ENCODE results near the gene KRTAP19-4. TPM values are rescaled to one million over a fixed set of nuclear protein-coding genes. Genes with fewer than 3 reads are reported as not detected.
"Not testable (repeated sequence)": the region's sequence is repeated elsewhere in the genome, so short reads cannot be mapped to it uniquely, and the experiment has no call there.

Gene KRTAP19-4, protein sequence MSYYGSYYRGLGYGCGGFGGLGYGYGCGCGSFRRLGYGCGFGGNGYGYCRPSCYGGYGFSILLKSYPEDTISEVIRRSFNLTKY
- not detected for polyA plus RNA-seq (ENCODE audit: insufficient read length)
- long read RNA-seq, donor 1, result 0 reads
- long read RNA-seq, donor 2, result 0 reads
- long read RNA-seq, donor 3, result 0 reads
- long read RNA-seq, donor 4, result 0 reads
- long read RNA-seq, donor 5, result 0 reads
- long read RNA-seq, donor 6, result 0 reads
- long read RNA-seq, donor 7, result 0 reads
- long read RNA-seq, donor 8, result 0 reads

DNA sequence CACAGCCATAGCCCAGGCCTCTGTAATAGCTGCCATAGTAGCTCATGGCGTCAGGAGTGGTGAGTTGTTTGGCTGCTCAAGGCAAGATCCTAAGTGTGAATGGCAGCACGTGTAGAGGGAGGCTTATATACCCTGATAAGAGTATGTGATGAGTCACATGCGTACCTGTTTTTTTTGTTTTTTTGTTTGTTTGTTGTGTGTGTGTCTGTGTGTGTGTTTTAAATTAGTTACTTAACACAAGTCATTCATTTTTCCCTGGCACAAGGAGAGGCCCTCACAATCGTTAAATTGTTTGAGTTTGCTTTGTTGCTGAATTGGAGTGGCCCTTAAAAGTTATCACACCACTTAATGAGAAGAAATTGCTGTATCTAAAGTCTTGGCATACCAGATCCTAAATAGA, at the start of gene KRTAP19-4:
KRTAP19-4 (minus strand) TSS at position 101 of the 400 bp plus-strand sequence; CDS start at position 46, 55 bp downstream.
- no peak for DNase-seq

DNA sequence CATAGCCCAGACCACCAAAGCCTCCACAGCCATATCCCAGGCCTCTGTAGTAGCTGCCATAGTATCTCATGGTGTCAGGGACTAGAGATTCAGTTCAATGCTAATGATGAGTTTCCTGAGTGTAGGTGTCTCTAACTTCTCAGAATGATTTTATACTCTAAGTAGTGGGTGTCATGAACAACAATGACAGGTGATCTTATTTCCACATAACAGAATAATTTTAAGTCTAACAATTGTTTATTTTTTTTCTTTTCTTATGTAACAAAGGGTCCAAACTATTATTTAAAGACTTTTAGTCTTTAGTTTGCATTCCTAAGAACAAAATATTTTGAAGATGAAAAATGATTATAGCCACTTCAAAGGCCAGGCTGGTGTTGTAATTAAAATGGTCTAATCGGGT, 44.8 kb upstream of the KRTAP19-4 start, which contains the start of gene KRTAP19-6:
KRTAP19-6 (minus strand) TSS at position 101 of the 400 bp plus-strand sequence; CDS start at position 70, 31 bp downstream.
- DNase-seq, result no peak

DNA sequence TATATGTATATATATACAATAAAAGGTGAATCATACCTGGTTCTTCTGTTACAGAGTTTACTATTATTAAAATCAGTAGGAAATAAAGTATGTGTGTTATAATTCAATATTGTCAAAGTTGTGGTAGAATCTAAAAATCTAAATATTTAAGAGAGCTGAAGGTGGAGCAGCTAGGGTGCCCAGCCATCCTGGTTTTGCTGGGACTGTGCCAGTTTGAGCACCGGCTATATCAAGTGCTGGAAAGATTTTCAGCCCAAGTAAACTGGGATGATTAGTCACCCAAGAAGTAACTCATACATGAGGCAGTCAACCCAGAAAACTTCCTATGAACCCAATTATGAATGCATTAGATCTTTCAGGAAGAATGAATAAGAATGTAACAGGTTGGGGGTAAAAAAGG, 21.9 kb upstream of the KRTAP19-4 start:
- DNase-seq, result no peak

DNA sequence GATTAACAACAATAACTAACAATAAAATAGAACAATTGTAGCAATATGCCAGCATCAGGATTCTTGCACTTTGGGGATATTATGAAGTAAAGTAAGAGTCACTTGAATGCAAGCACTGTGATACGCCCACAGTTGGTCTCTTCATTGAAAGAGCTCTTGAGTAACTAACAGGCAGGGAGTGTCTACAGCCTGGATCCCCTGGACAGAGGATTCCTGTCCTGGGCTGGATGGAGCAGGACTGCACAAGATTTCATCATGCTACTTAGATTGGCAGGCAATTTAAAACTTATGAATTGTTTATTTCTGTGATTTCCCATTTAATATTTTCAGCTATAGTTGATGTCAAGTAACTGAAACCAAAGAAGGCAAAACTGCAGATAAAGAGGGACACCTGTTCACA, 18.7 kb upstream of the KRTAP19-4 start:
- no peak for DNase-seq

DNA sequence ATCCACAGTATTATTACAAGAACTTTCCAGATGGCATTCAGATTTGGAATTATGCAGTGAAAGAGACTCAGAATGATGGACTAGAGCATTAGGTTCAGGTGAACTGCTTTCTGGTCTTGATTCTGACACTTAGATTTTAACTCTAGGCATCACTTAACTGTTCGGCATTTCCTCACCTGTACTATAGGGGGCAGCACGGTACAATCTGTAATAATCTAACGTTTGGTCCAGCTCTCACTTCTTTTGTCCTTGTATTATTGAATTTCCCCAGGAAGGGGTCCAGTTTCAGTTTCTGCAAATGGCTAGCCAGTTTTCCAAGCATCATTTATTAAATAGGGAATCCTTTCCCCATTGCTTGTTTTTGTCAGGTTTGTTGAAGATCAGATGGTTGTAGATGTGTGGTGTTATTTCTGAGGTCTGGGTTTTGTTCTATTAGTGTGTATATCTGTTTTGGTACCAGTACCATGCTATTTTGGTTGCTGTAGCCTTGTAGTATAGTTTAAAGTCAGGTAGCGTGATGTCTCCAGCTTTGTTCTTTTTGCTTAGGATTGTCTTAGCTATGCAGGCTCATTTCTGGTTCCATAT, 8.7 kb upstream of the KRTAP19-4 start:
- not testable (repeated sequence) for DNase-seq

DNA sequence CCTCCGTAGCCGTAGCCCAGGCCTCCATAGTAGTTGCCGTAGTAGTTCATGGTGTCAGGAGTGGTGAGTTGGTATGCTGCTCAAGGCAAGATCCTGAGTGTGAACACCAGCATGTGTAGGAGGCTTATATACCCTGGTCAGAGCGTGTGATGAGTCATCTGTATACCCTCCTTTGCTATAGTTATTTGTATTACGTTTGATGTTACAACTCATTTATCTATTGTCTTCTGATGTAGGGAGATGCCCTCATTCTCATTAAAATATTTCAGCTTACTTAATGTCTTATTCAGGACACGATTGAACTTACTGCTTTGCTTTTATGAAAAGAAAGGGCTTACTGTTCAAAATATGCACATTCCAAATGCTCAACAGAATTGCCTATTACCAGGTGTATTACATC, 5.1 kb upstream of the KRTAP19-4 start, which contains the start of gene KRTAP19-5:
KRTAP19-5 (minus strand) TSS at position 101 of the 400 bp plus-strand sequence; CDS start at position 50, 51 bp downstream.
- DNase-seq, result no peak

DNA sequence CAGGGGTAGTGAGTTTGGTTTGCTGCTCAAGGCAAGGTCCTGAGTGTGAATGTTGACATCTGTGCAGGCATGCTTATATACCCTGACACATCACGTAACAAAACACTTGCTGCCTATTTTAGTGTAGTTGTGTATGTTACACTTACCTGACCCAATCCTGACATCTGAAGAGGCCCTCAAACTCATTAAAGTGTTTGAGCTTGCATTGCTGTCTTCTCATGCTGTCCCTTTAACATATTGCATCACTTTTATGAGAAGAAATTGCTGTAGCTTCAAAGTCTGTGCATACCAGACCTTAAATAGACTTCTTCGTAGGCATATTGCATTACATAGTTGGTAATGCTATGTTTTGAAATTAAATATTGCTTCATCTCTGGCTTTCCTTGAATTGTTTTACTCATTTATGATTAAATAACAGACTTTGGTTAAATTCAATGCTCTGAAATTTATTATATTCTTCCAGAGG, 5.0 kb downstream of the KRTAP19-4 start, which contains the start of gene KRTAP19-3:
KRTAP19-3 (minus strand) TSS at position 51 of the 466 bp plus-strand sequence. CDS start 56 bp downstream, outside the sequence.
- no peak for DNase-seq

DNA sequence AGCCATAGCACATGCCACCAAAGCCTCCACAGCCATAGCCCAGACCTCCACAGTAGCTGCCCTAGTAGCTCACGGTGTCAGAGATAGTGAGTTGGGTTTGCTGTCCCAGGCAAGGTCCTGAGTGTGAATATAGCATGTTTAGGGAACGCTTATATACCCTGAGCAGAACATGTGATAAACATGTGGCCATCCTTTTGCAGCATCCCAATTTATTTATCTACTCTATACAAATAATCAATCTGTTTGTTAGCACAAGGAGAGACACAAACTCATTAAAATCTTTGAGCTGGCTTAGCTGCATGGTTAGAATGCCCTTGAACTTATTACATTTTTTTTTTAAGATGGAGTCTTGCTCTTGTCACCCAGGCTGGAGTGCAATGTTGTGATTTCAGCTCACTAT, 9.6 kb downstream of the KRTAP19-4 start, which contains the start of gene KRTAP19-2:
KRTAP19-2 (minus strand) TSS at position 101 of the 400 bp plus-strand sequence; CDS start at position 13, 88 bp downstream.
- no peak for DNase-seq

DNA sequence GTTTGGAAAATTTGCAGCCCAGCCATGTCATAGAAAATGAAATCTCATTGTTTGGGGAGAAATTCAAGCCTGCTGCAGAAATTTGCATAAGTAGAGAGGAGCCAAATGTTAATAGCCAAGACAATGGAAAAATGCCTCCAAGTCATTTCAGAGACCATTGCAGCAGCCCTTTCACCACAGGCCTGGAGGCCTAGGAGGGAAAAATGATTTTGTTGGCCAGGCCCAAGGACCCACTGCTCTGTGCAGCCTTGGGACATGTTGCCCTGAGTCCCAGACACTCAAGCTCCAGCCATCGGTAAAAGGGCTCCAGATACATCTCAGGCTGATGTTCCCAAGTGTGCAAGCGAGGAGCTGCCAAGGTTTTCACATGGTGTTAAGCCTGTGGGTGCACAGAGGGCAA, 10.8 kb downstream of the KRTAP19-4 start:
- no peak for DNase-seq

DNA sequence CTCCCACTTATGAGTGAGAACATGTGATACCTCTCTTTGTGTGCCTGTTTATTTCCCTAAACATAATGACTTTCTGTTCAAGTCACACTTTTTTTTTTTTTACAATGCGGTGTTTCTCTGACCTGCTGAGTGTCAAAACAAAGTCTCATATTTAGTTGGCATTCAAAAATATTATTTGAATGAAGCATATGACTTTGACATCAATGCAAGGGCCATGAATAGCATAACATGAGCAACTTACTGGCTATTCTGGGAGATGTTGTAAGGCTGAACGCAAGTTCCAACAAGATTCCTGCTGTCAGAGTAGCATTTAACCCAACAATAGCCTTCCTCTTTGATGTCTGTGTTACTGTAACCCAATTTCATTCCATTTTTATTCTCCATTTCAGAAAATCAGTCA, 14.8 kb downstream of the KRTAP19-4 start:
- no peak for DNase-seq

DNA sequence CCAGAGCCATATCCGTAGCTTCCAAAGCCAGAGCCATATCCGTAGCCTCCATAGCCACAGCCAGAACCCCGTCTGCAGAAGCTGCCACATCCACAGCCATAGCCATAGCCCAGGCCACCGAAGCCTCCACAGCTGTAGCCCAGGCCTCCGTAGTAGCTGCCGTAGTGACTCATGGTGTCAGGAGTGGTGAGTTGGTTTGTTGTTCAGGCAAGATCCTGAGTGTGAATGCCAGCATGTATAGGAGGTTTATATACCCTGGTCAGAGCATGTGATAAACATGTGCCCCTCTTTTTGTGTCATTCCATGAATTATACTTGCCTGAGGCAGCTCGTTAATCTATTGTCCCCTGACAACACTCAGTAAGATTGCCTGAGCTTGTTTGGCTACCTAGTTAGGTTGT, 16.8 kb downstream of the KRTAP19-4 start, which contains the start of gene KRTAP19-1:
KRTAP19-1 (minus strand) TSS at position 223 of the 400 bp plus-strand sequence; CDS start at position 173, 50 bp downstream.
- no peak for DNase-seq

DNA sequence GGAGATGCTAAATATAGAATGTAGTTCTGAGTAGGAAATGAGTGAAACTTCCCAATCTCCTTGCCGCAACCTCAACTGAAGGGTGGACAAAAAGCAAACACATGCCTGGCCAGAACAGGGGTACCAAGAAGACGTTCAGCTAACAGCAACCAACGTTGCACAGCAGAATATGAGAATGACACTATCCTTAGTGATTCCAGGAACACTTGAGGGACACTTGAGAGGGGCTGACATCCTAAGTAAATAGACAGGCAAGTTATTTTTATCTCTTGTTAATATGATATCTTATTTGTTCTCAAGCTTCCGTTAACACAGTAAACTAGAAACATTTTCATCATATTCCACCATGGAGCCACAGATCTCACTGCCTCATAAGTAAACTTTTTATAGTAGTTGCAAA, 17.7 kb downstream of the KRTAP19-4 start:
- no peak for DNase-seq

DNA sequence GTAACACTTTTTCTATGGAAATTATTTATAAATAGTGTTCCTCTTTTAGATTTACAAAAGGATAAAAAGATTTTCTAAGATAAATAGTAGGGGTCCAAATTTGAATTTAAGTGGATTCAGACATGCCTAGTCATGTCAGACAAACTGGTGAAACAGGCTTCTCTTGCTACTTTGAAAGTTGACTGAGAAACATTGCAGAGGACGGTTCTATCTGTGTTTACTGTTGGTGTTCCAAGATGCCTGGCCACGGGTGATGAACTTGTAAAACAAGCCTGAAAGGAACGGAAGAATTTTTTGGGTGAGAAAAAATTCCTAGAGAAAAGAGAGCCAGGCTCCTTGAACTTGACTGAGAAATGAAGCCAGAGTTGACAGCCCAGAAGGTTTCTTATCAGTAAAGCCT, 19.0 kb downstream of the KRTAP19-4 start:
- DNase-seq, result no peak

DNA sequence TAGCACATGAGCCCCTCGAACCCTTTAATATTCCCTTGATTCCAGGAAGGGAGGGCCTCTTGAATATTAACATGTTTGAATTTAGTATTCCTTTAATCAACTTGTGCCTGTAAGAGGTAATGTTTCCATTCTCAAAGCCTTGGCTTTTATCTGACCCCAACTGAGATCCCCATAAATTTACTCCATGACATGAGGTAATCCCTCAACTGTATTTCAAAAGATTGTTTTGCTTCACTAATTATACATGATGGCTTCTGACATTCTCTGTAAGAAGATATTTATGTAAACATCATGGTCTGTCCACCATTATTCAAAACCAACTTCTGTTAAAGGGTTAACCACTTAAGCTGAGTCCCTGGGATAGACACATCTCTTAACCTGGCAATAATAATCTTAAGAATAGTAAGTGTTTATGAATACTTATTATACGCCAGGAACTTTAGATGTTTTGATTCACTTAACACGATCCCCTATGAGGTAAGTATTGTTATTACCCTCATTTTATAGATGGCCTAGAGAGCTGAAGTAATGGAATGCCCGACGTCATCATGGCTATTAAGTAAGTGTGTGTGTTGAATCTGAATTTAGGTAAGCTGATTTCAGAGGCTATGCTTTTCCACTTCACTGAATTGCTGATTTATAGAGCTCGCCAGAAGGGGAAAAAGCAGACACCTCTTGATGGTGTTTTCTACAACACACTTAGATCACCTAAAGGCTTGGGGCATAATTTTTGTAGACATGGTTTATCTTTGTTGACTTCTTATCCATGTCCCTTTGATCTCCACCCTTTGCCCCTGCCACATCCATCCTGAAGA, 27.9 kb downstream of the KRTAP19-4 start:
- peak; percentile 40 for DNase-seq

DNA sequence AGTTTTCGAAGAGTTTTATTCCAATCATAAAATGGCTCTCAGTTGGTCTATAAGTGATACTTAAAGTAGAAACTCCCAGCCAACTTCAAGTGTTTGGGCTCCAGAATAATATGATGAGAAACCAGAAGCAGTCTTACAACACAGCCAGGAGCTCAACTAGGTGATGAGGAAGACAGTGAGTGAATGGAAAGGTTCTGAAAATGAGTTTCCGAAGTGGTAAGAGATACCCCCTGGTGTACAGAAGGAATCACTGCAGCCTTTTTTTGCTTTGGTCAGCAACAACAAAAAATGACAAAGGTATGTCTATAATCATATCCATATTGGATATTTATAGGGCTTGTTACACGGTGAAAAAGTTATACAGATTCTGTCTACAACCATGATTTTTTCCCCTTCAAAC, 33.3 kb downstream of the KRTAP19-4 start:
- DNase-seq, result no peak

DNA sequence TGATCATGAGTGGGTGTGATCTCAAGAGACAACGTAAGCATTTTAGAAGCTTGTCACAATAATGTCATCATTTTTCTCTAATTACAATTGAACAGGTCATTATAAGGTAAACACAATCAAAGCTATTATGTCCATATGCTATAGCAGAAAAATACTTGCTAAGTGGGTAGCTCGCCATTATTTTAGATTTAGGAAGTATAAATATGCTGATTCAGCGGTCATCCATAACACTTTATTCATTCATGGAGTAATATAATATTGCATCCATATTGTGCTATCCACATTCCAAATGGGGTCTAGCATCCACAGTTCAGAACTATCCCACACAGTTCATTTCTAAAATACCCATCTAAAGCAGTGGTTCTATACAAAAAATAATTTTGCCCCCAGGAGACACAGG, 48.5 kb downstream of the KRTAP19-4 start:
- DNase-seq, result no peak

DNA sequence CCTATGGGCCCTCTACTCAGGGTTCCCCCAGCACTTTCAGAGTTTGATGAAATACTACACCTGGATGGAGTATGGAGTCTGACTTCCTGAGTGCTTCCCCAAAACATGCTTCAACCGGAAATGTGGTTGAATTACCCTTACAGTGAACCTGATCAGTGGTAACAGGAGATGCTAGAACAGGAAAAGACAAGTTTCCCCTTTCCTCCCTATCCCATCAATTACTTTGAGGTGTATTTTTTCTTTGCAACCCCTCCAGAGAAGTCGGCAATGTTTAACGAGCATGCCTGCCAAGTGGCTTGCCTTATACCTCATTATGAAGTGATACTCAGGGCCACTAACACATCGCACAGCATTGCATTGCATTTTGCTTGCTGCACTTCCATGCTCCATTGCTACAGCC, 49.9 kb downstream of the KRTAP19-4 start:
- DNase-seq, result peak; percentile 17

Other genes with a start within 250 kb of the KRTAP19-4 start
- not detected for gene KRTAP24-1, start 214.2 kb downstream of the KRTAP19-4 start, polyA plus RNA-seq (ENCODE audit: insufficient read length)
- gene KRTAP25-1, start 207.7 kb downstream of the KRTAP19-4 start, polyA plus RNA-seq (ENCODE audit: insufficient read length), result not detected
- gene KRTAP26-1, start 176.8 kb downstream of the KRTAP19-4 start, polyA plus RNA-seq (ENCODE audit: insufficient read length), result not detected
- gene KRTAP27-1, start 159.5 kb downstream of the KRTAP19-4 start, polyA plus RNA-seq (ENCODE audit: insufficient read length), result not detected
- not detected for gene KRTAP23-1, start 148.6 kb downstream of the KRTAP19-4 start, polyA plus RNA-seq (ENCODE audit: insufficient read length)
- not detected for gene KRTAP13-2, start 124.9 kb downstream of the KRTAP19-4 start, polyA plus RNA-seq (ENCODE audit: insufficient read length)
- not detected for gene KRTAP13-1, start 101.1 kb downstream of the KRTAP19-4 start, polyA plus RNA-seq (ENCODE audit: insufficient read length)
- not detected for gene KRTAP13-3, start 71.2 kb downstream of the KRTAP19-4 start, polyA plus RNA-seq (ENCODE audit: insufficient read length)
- gene KRTAP13-4, start 66.9 kb downstream of the KRTAP19-4 start, polyA plus RNA-seq (ENCODE audit: insufficient read length), result not detected
- not detected for gene KRTAP15-1, start 56.9 kb downstream of the KRTAP19-4 start, polyA plus RNA-seq (ENCODE audit: insufficient read length)
- gene KRTAP19-1, start 16.8 kb downstream of the KRTAP19-4 start, polyA plus RNA-seq (ENCODE audit: insufficient read length), result not detected
- gene KRTAP19-2, start 9.7 kb downstream of the KRTAP19-4 start, polyA plus RNA-seq (ENCODE audit: insufficient read length), result not detected
- not detected for gene KRTAP19-3, start 5.2 kb downstream of the KRTAP19-4 start, polyA plus RNA-seq (ENCODE audit: insufficient read length)
- not detected for gene KRTAP19-5, start 5.0 kb upstream of the KRTAP19-4 start, polyA plus RNA-seq (ENCODE audit: insufficient read length)
- not detected for gene KRTAP19-6, start 44.7 kb upstream of the KRTAP19-4 start, polyA plus RNA-seq (ENCODE audit: insufficient read length)
- not detected for gene KRTAP19-7, start 64.1 kb upstream of the KRTAP19-4 start, polyA plus RNA-seq (ENCODE audit: insufficient read length)
- not detected for gene KRTAP22-2, start 93.2 kb upstream of the KRTAP19-4 start, polyA plus RNA-seq (ENCODE audit: insufficient read length)
- not detected for gene KRTAP6-3, start 95.3 kb upstream of the KRTAP19-4 start, polyA plus RNA-seq (ENCODE audit: insufficient read length)
- not detected for gene KRTAP6-2, start 101.7 kb upstream of the KRTAP19-4 start, polyA plus RNA-seq (ENCODE audit: insufficient read length)
- not detected for gene KRTAP22-1, start 103.9 kb upstream of the KRTAP19-4 start, polyA plus RNA-seq (ENCODE audit: insufficient read length)
- gene KRTAP6-1, start 116.8 kb upstream of the KRTAP19-4 start, polyA plus RNA-seq (ENCODE audit: insufficient read length), result not detected
- not detected for gene KRTAP20-1, start 119.3 kb upstream of the KRTAP19-4 start, polyA plus RNA-seq (ENCODE audit: insufficient read length)
- gene KRTAP20-4, start 123.5 kb upstream of the KRTAP19-4 start, polyA plus RNA-seq (ENCODE audit: insufficient read length), result not detected
- not detected for gene KRTAP20-2, start 138.0 kb upstream of the KRTAP19-4 start, polyA plus RNA-seq (ENCODE audit: insufficient read length)
- gene KRTAP20-3, start 145.7 kb upstream of the KRTAP19-4 start, polyA plus RNA-seq (ENCODE audit: insufficient read length), result not detected
- not detected for gene KRTAP21-3, start 221.6 kb upstream of the KRTAP19-4 start, polyA plus RNA-seq (ENCODE audit: insufficient read length)

Data from left kidney (tissue), 8 donors.